IMR-90 (cell line): ENCODE results near the gene ARSB. TPM values are rescaled to one million over a fixed set of nuclear protein-coding genes. Genes with fewer than 3 reads are reported as not detected.
A peak's percentile ranks its signal among the peaks of the same experiment; 100 is the strongest.

Experiments
- ATAC-seq: fragments of 200-7000 bp; cut with Tn5 transposase; 2 replicates; pipeline ENCODE4 v1.9.1; 2020; ENCODE audit warnings: low read depth, mild to moderate bottlenecking, moderate library complexity
- BruUV-seq: library from RNA; stranded (reverse); fragments of 400-500 nt; replicated peaks from 2 replicates; lab custom pipeline; 2021; lab: Mats Ljungman, UMichigan
- CTCF ChIA-PET: fragments of 300-600 bp; formaldehyde crosslinking; extraction: SDS; loops from one replicate; lab custom pipeline; 2021; ENCODE audit warnings: antibody characterized with exemption; lab: Yijun Ruan, JAX
- POLR2A ChIA-PET: fragments of 300-600 bp; sonication (Branson Sonifier 250); formaldehyde crosslinking; loops from one replicate; lab custom pipeline; 2022; ENCODE audit warnings: antibody characterized with exemption; ENCODE audit not compliant: unreplicated experiment; lab: Charles Lee
- DNase-seq: peaks from one replicate; pipeline ENCODE4 v3.0.0; 2013
- H2AFZ ChIP-seq: replicated peaks from 2 replicates; pipeline ENCODE3; 2013; ENCODE audit warnings: low read length, mild to moderate bottlenecking; ENCODE audit not compliant: poor library complexity
- H2AK5ac ChIP-seq: 2 replicates; pipeline ENCODE4 v1.6.1; 2013; ENCODE audit warnings: low read depth, low read length, inconsistent platforms
- H2AK9ac ChIP-seq: replicated peaks from 2 replicates; pipeline ENCODE3; 2013; ENCODE audit warnings: mild to moderate bottlenecking, low read depth, low read length, moderate library complexity; ENCODE audit not compliant: poor library complexity
- H2BK120ac ChIP-seq: 2 replicates; pipeline ENCODE4 v1.6.1; 2013; ENCODE audit warnings: low read depth, low read length, inconsistent platforms
- H2BK15ac ChIP-seq: 3 replicates; pipeline ENCODE4 v1.6.1; 2013; ENCODE audit warnings: low read depth, low read length, inconsistent platforms
- H2BK20ac ChIP-seq: 2 replicates; pipeline ENCODE4 v1.6.1; 2013; ENCODE audit warnings: low read depth, mild to moderate bottlenecking, inconsistent platforms, low read length, moderate library complexity
- H2BK5ac ChIP-seq: 2 replicates; pipeline ENCODE4 v1.6.1; 2013; ENCODE audit warnings: mild to moderate bottlenecking, low read depth, low read length, inconsistent platforms; ENCODE audit not compliant: poor library complexity, severe bottlenecking
- H3K14ac ChIP-seq: replicated peaks from 2 replicates; pipeline ENCODE4 v1.6.1; 2013; ENCODE audit warnings: low read depth, low read length, inconsistent platforms
- H3K18ac ChIP-seq: 2 replicates; pipeline ENCODE4 v1.6.1; 2013; ENCODE audit warnings: low read depth, low read length, control low read depth
- H3K23ac ChIP-seq: 2 replicates; pipeline ENCODE4 v1.6.1; 2013; ENCODE audit warnings: low read depth, low read length, inconsistent platforms
- H3K27ac ChIP-seq: 2 replicates; pipeline ENCODE4 v1.5.1; 2013; ENCODE audit warnings: mild to moderate bottlenecking, control low read depth, low read length; ENCODE audit not compliant: insufficient read depth
- H3K27me3 ChIP-seq: 2 replicates; pipeline ENCODE4 v1.6.1; 2013; ENCODE audit warnings: low read length; ENCODE audit not compliant: control insufficient read depth, insufficient read depth
- H3K36me3 ChIP-seq: 2 replicates; pipeline ENCODE4 v1.6.1; 2013; ENCODE audit warnings: low read length, mixed read lengths; ENCODE audit not compliant: control insufficient read depth, insufficient read depth
- H3K4ac ChIP-seq: 2 replicates; pipeline ENCODE4 v1.6.1; 2013; ENCODE audit warnings: low read depth, low read length, inconsistent platforms
- H3K4me1 ChIP-seq: 2 replicates; pipeline ENCODE4 v1.6.1; 2013; ENCODE audit warnings: low read length, mixed read lengths; ENCODE audit not compliant: control insufficient read depth, insufficient read depth
- H3K4me2 ChIP-seq: 2 replicates; pipeline ENCODE4 v1.6.1; 2013; ENCODE audit warnings: low read depth, mild to moderate bottlenecking, control low read depth, low read length, moderate library complexity
- H3K4me3 ChIP-seq: 2 replicates; pipeline ENCODE4 v1.5.1; 2013; ENCODE audit warnings: low read depth, mild to moderate bottlenecking, control low read depth, low read length, moderate library complexity; ENCODE audit not compliant: insufficient read depth
- H3K56ac ChIP-seq: 2 replicates; pipeline ENCODE4 v1.6.1; 2013; ENCODE audit warnings: low read length, inconsistent platforms; ENCODE audit not compliant: insufficient read depth; ENCODE audit errors: extremely low read depth
- H3K79me1 ChIP-seq, 2 experiments: 2 replicates each; pipeline ENCODE4 v1.6.1; 2013; ENCODE audit warnings: low read length in 2 of 2, inconsistent platforms in 1 of 2, low read depth in 1 of 2
- H3K9ac ChIP-seq: 2 replicates; pipeline ENCODE4 v1.6.1; 2013; ENCODE audit warnings: low read depth, low read length, control low read depth
- H3K9me1 ChIP-seq: 2 replicates; pipeline ENCODE4 v1.6.1; 2013; ENCODE audit warnings: low read length, inconsistent platforms; ENCODE audit not compliant: insufficient read depth
- H3K9me3 ChIP-seq: 2 replicates; pipeline ENCODE4 v1.6.1; 2013; ENCODE audit warnings: low read length; ENCODE audit not compliant: control insufficient read depth, insufficient read depth
- H4K20me1 ChIP-seq: 2 replicates; pipeline ENCODE4 v1.6.1; 2013; ENCODE audit warnings: low read length, inconsistent platforms; ENCODE audit not compliant: insufficient read depth
- H4K5ac ChIP-seq: 2 replicates; pipeline ENCODE4 v1.6.1; 2013; ENCODE audit warnings: mild to moderate bottlenecking, low read depth, low read length, control low read depth
- H4K8ac ChIP-seq, 2 experiments: 2 replicates each; pipeline ENCODE4 v1.6.1; 2013; ENCODE audit warnings: low read depth in 2 of 2, low read length in 2 of 2, control low read depth in 1 of 2, inconsistent platforms in 1 of 2
- H4K91ac ChIP-seq: 2 replicates; pipeline ENCODE4 v1.6.1; 2013; ENCODE audit warnings: low read depth, low read length, inconsistent platforms; ENCODE audit not compliant: insufficient read depth
- MAFK ChIP-seq: IDR thresholded peaks from 2 replicates; pipeline ENCODE4 v1.6.1; 2012; ENCODE audit warnings: low read depth, low read length, improper control_type of control experiment
- MAZ ChIP-seq: IDR thresholded peaks from 2 replicates; pipeline ENCODE4 v1.6.1; 2012; ENCODE audit warnings: low read depth, mild to moderate bottlenecking, low read length, improper control_type of control experiment, moderate library complexity, borderline replicate concordance
- MXI1 ChIP-seq: IDR thresholded peaks from 2 replicates; pipeline ENCODE4 v1.6.1; 2012; ENCODE audit warnings: low read depth, mild to moderate bottlenecking, low read length, moderate library complexity, borderline replicate concordance
- NFE2L2 ChIP-seq: fragments of 150-350 bp; IDR thresholded peaks from 2 replicates; pipeline ENCODE4 v1.6.1; 2016; ENCODE audit warnings: low read depth, mild to moderate bottlenecking, low read length
- RFX5 ChIP-seq: IDR thresholded peaks from 2 replicates; pipeline ENCODE4 v1.8.0; 2012; ENCODE audit warnings: low read depth, mild to moderate bottlenecking, low read length, moderate library complexity
- WGBS, 2 experiments: methylation state at CpG; one replicate each; pipeline versions ENCODE4 v1.1.5 to v1.1.7; 2013; ENCODE audit warnings: missing lambda C conversion rate in 2 of 2; ENCODE audit not compliant: insufficient read length in 1 of 2; ENCODE audit errors: extremely low coverage in 2 of 2; 5-methylcytosine and 5-hydroxymethylcytosine counted together
- dilution Hi-C: fragments of 300-500 bp; cut with HindIII; formaldehyde crosslinking; loops from one replicate; pipeline ENCODE4 v1.14.3; 2018; ENCODE audit warnings: low sequenced_read_pairs; ENCODE audit not compliant: unreplicated experiment
- in situ Hi-C: fragments of 300-500 bp; cut with MboI; formaldehyde crosslinking; loops from 3 replicates; pipeline ENCODE4 v1.14.3; 2019; ENCODE audit warnings: low sequenced_read_pairs, inconsistent platforms, mixed read lengths
- intact Hi-C: fragments of 100-400 bp; cut with micrococcal nuclease; formaldehyde crosslinking; loops from 2 replicates; pipeline ENCODE4 v1.10.0; 2022
- polyA plus RNA-seq, 3 experiments: library from polyadenylated mRNA; depleted of rRNA; stranded (reverse); fragments of >200 nt; gene quantifications; 2 replicates each; pipeline ENCODE4 v1.2.3, GENCODE V29; 2012; ENCODE audit warnings: low replicate concordance in 1 of 3
- total RNA-seq: library from RNA; depleted of rRNA; stranded (reverse); fragments of >200 nt; gene quantifications from 2 replicates; pipeline ENCODE4 v1.2.3, GENCODE V29; 2012
- TF ChIP-seq, protein P1 (sequence below): fragments of 150-350 bp; IDR thresholded peaks from 2 replicates; pipeline ENCODE4 v1.6.1; 2016; ENCODE audit warnings: low read depth, mild to moderate bottlenecking, low read length, moderate library complexity, borderline replicate concordance
- TF ChIP-seq, protein P2 (sequence below): conservative IDR thresholded peaks from 2 replicates; pipeline ENCODE4 v1.5.1; 2012; ENCODE audit warnings: mild to moderate bottlenecking, low read depth, low read length, improper control_type of control experiment

The ARSB gene
- total and polyA plus RNA-seq, 2 of the 4 experiments (the other 2 are of a cell fraction): 16.0 to 16.3 TPM

DNA sequence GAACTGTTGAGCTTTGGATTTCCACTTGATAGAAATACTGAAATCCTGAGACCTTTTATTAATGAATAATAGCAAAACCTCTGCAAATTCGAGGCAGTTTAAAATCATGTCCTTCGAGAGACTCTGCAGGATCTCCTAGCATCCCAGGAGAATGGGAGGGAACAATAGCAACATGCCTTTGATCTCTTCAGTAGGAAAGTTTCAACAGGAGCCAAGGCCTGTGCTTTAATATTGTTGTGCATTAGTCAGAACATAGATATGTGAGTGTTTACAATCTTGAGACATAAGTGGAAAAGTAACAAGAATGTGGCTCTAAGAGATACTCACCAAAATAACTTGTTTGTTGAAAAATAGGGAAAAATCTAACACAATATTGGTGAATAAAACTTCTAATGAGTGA, 253.2 kb downstream of the ARSB start:
- H2BK120ac ChIP-seq: no peak overlapping the region
- no peak overlapping the region for H3K9ac ChIP-seq
- no peaks in the 10 kb centered on the region for H4K20me1 ChIP-seq
- H2BK15ac ChIP-seq: no peak overlapping the region
- H3K18ac ChIP-seq: no peak overlapping the region
- H4K91ac ChIP-seq: no peak overlapping the region
- H3K4me3 ChIP-seq: no peak overlapping the region
- H2AK5ac ChIP-seq: no peak overlapping the region
- intact Hi-C loops: no loop called here
- ChIA-PET CTCF (no interaction called here), POLR2A (no interaction called here)
- no peak overlapping the region for H3K56ac ChIP-seq
- H3K14ac ChIP-seq: no peak overlapping the region
- no peak overlapping the region for H2BK5ac ChIP-seq
- H4K8ac ChIP-seq: no peak overlapping the region
- H2AK9ac ChIP-seq: no peak overlapping the region
- WGBS, 2 experiments: no CpG with 5 or more reads among the region's 2 CpGs
- no peak overlapping the region for H3K4me2 ChIP-seq
- H3K23ac ChIP-seq: no peak overlapping the region
- no TSS peak for BruUV-seq
- H2BK20ac ChIP-seq: no peak overlapping the region
- no peaks in the 10 kb centered on the region for H3K79me1 ChIP-seq
- no peaks in the 10 kb centered on the region for H3K36me3 ChIP-seq
- H3K27me3 ChIP-seq: no peaks in the 10 kb centered on the region
- in situ Hi-C loops: no loop called here
- TF ChIP-seq NFE2L2 (no peak), RFX5 (no peak), MAFK (no peak), MXI1 (no peak), MAZ (no peak)
- TF ChIP-seq, protein P1, sequence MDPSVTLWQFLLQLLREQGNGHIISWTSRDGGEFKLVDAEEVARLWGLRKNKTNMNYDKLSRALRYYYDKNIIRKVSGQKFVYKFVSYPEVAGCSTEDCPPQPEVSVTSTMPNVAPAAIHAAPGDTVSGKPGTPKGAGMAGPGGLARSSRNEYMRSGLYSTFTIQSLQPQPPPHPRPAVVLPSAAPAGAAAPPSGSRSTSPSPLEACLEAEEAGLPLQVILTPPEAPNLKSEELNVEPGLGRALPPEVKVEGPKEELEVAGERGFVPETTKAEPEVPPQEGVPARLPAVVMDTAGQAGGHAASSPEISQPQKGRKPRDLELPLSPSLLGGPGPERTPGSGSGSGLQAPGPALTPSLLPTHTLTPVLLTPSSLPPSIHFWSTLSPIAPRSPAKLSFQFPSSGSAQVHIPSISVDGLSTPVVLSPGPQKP: no peak
- TF ChIP-seq, protein P2, sequence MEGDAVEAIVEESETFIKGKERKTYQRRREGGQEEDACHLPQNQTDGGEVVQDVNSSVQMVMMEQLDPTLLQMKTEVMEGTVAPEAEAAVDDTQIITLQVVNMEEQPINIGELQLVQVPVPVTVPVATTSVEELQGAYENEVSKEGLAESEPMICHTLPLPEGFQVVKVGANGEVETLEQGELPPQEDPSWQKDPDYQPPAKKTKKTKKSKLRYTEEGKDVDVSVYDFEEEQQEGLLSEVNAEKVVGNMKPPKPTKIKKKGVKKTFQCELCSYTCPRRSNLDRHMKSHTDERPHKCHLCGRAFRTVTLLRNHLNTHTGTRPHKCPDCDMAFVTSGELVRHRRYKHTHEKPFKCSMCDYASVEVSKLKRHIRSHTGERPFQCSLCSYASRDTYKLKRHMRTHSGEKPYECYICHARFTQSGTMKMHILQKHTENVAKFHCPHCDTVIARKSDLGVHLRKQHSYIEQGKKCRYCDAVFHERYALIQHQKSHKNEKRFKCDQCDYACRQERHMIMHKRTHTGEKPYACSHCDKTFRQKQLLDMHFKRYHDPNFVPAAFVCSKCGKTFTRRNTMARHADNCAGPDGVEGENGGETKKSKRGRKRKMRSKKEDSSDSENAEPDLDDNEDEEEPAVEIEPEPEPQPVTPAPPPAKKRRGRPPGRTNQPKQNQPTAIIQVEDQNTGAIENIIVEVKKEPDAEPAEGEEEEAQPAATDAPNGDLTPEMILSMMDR: no peak
- dilution Hi-C loops: no loop called here
- DNase-seq: peak; percentile 50
- H3K4ac ChIP-seq: no peak overlapping the region
- H3K9me1 ChIP-seq: no peaks in the 10 kb centered on the region
- H3K4me1 ChIP-seq: peaks cover under 1% of the 10 kb centered on the region; the same call in 1 of the 2 replicates
- H2AFZ ChIP-seq: no peak overlapping the region
- peak; percentile 54 for ATAC-seq
- H3K27ac ChIP-seq: no peak overlapping the region
- H4K5ac ChIP-seq: no peak overlapping the region
- H3K9me3 ChIP-seq: peaks cover 1% of the 10 kb centered on the region; the same call in 1 of the 2 replicates
